HCT116 (cell line): ENCODE results near the gene YIPF4. TPM values are rescaled to one million over a fixed set of nuclear protein-coding genes. Genes with fewer than 3 reads are reported as not detected.

ENCODE experiments used
- ATAC-seq: fragments of 200-7000 bp; cut with Tn5 transposase; 2 replicates; pipeline ENCODE4 v1.9.1; 2020; ENCODE audit warnings: mild to moderate bottlenecking, moderate library complexity
- BruUV-seq: library from RNA; stranded (reverse); fragments of 400-500 nt; replicated peaks from 2 replicates; lab custom pipeline; 2021; lab: Mats Ljungman, UMichigan
- CTCF ChIA-PET: fragments of 300-600 bp; sonication (Branson Sonifier 250); formaldehyde crosslinking; loops from one replicate; lab custom pipeline; 2021; ENCODE audit warnings: antibody characterized with exemption; lab: Charles Lee
- POLR2A ChIA-PET: fragments of 300-600, 350-600 bp; sonication (Branson Sonifier 250); formaldehyde crosslinking; loops from one replicate; lab custom pipeline; 2021; ENCODE audit warnings: antibody characterized with exemption; lab: Charles Lee
- RAD21 ChIA-PET, 2 experiments: fragments of 300-600 bp; sonication (Branson Sonifier 250); formaldehyde crosslinking; loops; one replicate each; lab custom pipeline; 2023; ENCODE audit warnings: low total read pairs in 2 of 2; ENCODE audit not compliant: uncharacterized antibody in 2 of 2, unreplicated experiment in 2 of 2, low non-redundant PET in 1 of 2; lab: Charles Lee
- DNase-seq: peaks from one replicate; pipeline ENCODE4 v3.0.0-alpha.2; 2010; ENCODE audit warnings: low read depth, low spot score
- H2AFZ ChIP-seq: fragments of 200-600 bp; shearing (Covaris generic), sonication (generic); 2 replicates; pipeline ENCODE4 v1.6.1; 2017; ENCODE audit warnings: low read depth, mixed run types, mixed read lengths, antibody characterized with exemption, low read length; ENCODE audit not compliant: poor library complexity, severe bottlenecking
- H3K27ac ChIP-seq: 2 replicates; pipeline ENCODE4 v1.5.1; 2012; ENCODE audit warnings: low read depth, low read length
- H3K27me3 ChIP-seq: fragments of 200-600 bp; sonication (generic); 2 replicates; pipeline ENCODE4 v1.6.1; 2016; ENCODE audit warnings: mixed run types, low read length, mixed read lengths; ENCODE audit not compliant: insufficient read depth
- H3K36me3 ChIP-seq, 2 experiments: fragments of 200-500 bp in 1 of 2; fragments of 200-600 bp in 1 of 2; sonication (Bioruptor generic) in 1 of 2; sonication (generic) in 1 of 2; 2 replicates each; pipeline versions ENCODE4 v1.5.1 to v1.6.1; 2014 to 2016; ENCODE audit warnings: low read length in 2 of 2, inconsistent platforms in 1 of 2, mixed read lengths in 1 of 2, mixed run types in 1 of 2; ENCODE audit not compliant: insufficient read depth in 2 of 2, control insufficient read depth in 1 of 2
- H3K4me1 ChIP-seq, 2 experiments: fragments of 200-600 bp in 1 of 2; sonication (generic) in 1 of 2; 2 replicates each; pipeline versions ENCODE4 v1.5.1 to v1.6.1; 2012 to 2017; ENCODE audit warnings: low read length in 2 of 2, inconsistent platforms in 1 of 2, mild to moderate bottlenecking in 1 of 2, mixed read lengths in 1 of 2, mixed run types in 1 of 2, moderate library complexity in 1 of 2; ENCODE audit not compliant: insufficient read depth in 2 of 2, control insufficient read depth in 1 of 2
- H3K4me2 ChIP-seq: fragments of 200-600 bp; sonication (generic); 2 replicates; pipeline ENCODE4 v1.6.1; 2017; ENCODE audit warnings: mixed run types, low read length, mixed read lengths
- H3K4me3 ChIP-seq, 2 experiments: fragments of 200-600 bp in 1 of 2; sonication (generic) in 1 of 2; replicated peaks in 1 of 2; 2 replicates each; pipeline ENCODE4 v1.5.1; 2011 to 2016; ENCODE audit warnings: low read length in 2 of 2, control low read depth in 1 of 2, low read depth in 1 of 2, mild to moderate bottlenecking in 1 of 2, mixed read lengths in 1 of 2, mixed run types in 1 of 2
- H3K79me2 ChIP-seq: fragments of 200-600 bp; sonication (generic); 2 replicates; pipeline ENCODE4 v1.6.1; 2017; ENCODE audit warnings: mild to moderate bottlenecking, mixed run types, low read length, moderate library complexity, mixed read lengths; ENCODE audit not compliant: insufficient read depth
- H3K9ac ChIP-seq: fragments of 200-600 bp; sonication (generic); 2 replicates; pipeline ENCODE4 v1.6.1; 2016; ENCODE audit warnings: low read length, mixed read lengths
- H3K9me2 ChIP-seq: fragments of 200-600 bp; sonication (generic), shearing (Covaris generic); 2 replicates; pipeline ENCODE4 v1.6.1; 2017; ENCODE audit warnings: mixed run types, mild to moderate bottlenecking, moderate library complexity; ENCODE audit not compliant: insufficient read depth
- H3K9me3 ChIP-seq, 2 experiments: fragments of 200-500 bp in 1 of 2; fragments of 200-600 bp in 1 of 2; sonication (Bioruptor generic) in 1 of 2; sonication (generic) in 1 of 2; 2 replicates each; pipeline ENCODE4 v1.6.1; 2014 to 2017; ENCODE audit warnings: low read length in 2 of 2, mixed read lengths in 2 of 2, inconsistent platforms in 1 of 2, low read depth in 1 of 2, mild to moderate bottlenecking in 1 of 2, mixed run types in 1 of 2, moderate library complexity in 1 of 2; ENCODE audit not compliant: control insufficient read depth in 1 of 2, insufficient read depth in 1 of 2
- H4K20me1 ChIP-seq: fragments of 200-600 bp; sonication (generic), shearing (Covaris generic); 2 replicates; pipeline ENCODE4 v1.6.1; 2017; ENCODE audit warnings: mixed run types, mild to moderate bottlenecking, moderate library complexity; ENCODE audit not compliant: insufficient read depth
- ATF3 ChIP-seq: IDR thresholded peaks from 2 replicates; pipeline ENCODE4 v1.6.1; 2012
- CBX3 ChIP-seq: IDR thresholded peaks from 2 replicates; pipeline ENCODE4 v1.6.1; 2012; ENCODE audit warnings: low read depth
- EGR1 ChIP-seq: IDR thresholded peaks from 2 replicates; pipeline ENCODE4 v1.6.1; 2012; ENCODE audit warnings: low read depth
- EZH2 ChIP-seq: fragments of 200-600 bp; sonication (generic); IDR thresholded peaks from 2 replicates; pipeline ENCODE4 v1.6.1; 2017; ENCODE audit warnings: antibody characterized with exemption, mixed run types
- JUND ChIP-seq: IDR thresholded peaks from 2 replicates; pipeline ENCODE4 v1.6.1; 2012
- MAX ChIP-seq: IDR thresholded peaks from 2 replicates; pipeline ENCODE4 v1.6.1; 2012
- RAD21 ChIP-seq: IDR thresholded peaks from 2 replicates; pipeline ENCODE4 v1.6.1; 2012; ENCODE audit warnings: low read depth, mild to moderate bottlenecking
- SIN3A ChIP-seq: IDR thresholded peaks from 2 replicates; pipeline ENCODE4 v1.6.1; 2012; ENCODE audit warnings: low read depth
- SP1 ChIP-seq: IDR thresholded peaks from 2 replicates; pipeline ENCODE4 v1.6.1; 2012; ENCODE audit warnings: low read depth
- SRF ChIP-seq: IDR thresholded peaks from 2 replicates; pipeline ENCODE4 v1.6.1; 2012; ENCODE audit warnings: low read depth
- TCF7L2 ChIP-seq: IDR thresholded peaks from 2 replicates; pipeline ENCODE4 v1.7.0; 2011; ENCODE audit warnings: borderline replicate concordance, inconsistent platforms; ENCODE audit not compliant: insufficient read depth, insufficient read length; ENCODE audit errors: extremely low read depth
- YY1 ChIP-seq: IDR thresholded peaks from 2 replicates; pipeline ENCODE4 v1.6.1; 2011; ENCODE audit warnings: low read length, low read depth, moderate library complexity, mild to moderate bottlenecking; ENCODE audit not compliant: insufficient replicate concordance; ENCODE audit errors: extremely low read depth
- ZBTB33 ChIP-seq: IDR thresholded peaks from 2 replicates; pipeline ENCODE4 v1.6.1; 2011; ENCODE audit warnings: mild to moderate bottlenecking, low read length, moderate library complexity; ENCODE audit not compliant: insufficient replicate concordance; ENCODE audit errors: extremely low read depth
- ZNF274 ChIP-seq: fragments of 200-500 bp; sonication (Bioruptor generic); IDR thresholded peaks from 2 replicates; pipeline ENCODE4 v1.6.1; 2014; ENCODE audit warnings: mild to moderate bottlenecking, low read depth, low read length, inconsistent platforms
- intact Hi-C: fragments of 100-400 bp; cut with micrococcal nuclease; formaldehyde crosslinking; loops from 2 replicates; pipeline ENCODE4 v1.10.0; 2022
- total RNA-seq: library from RNA; stranded (reverse); gene quantifications from one replicate; pipeline ENCODE4 v1.2.1, GENCODE V29; 2021; ENCODE audit not compliant: unreplicated experiment

Gene YIPF4
- total RNA-seq, 1 experiment from 2014 or later, result 29.8 TPM

- intact Hi-C loops, result no loop called here
- H3K4me1 ChIP-seq, result no peaks in the 10 kb centered on the region
- no peak overlapping the region for H2AFZ ChIP-seq
- no peaks in the 10 kb centered on the region for H3K27me3 ChIP-seq
- no peaks in the 10 kb centered on the region for H3K36me3 ChIP-seq
- H3K79me2 ChIP-seq, result no peaks in the 10 kb centered on the region
- TF ChIP-seq RAD21 (no peak), SIN3A (no peak), ATF3 (no peak), TCF7L2 (no peak), CBX3 (no peak), SP1 (no peak), YY1 (no peak), EZH2 (no peak), SRF (no peak), ZNF274 (no peak), MAX (no peak), ZBTB33 (no peak), JUND (no peak), EGR1 (no peak)
- TF ChIP-seq, all 23 proteins: peak for 0
- Histone ChIP-seq H4K20me1 (no peaks in the 10 kb centered on the region; the same call in 1 of the 2 replicates), H3K4me2 (no peak overlapping the region), H3K4me3 (no peak overlapping the region), H3K27ac (no peak overlapping the region), H3K9ac (no peak overlapping the region), H3K9me2 (no peaks in the 10 kb centered on the region), H3K9me3 (no peaks in the 10 kb centered on the region)
- ChIA-PET POLR2A (no interaction called here), RAD21 (no interaction called here), CTCF (no interaction called here)
- no TSS peak for BruUV-seq
- no peak for DNase-seq
- no peak for ATAC-seq
Observed at GRCh38 chr2:32242331-32242730, 35.4 kb upstream of the YIPF4 start.
